ENCODE results near the gene GJC2.

The GJC2 gene

DNA sequence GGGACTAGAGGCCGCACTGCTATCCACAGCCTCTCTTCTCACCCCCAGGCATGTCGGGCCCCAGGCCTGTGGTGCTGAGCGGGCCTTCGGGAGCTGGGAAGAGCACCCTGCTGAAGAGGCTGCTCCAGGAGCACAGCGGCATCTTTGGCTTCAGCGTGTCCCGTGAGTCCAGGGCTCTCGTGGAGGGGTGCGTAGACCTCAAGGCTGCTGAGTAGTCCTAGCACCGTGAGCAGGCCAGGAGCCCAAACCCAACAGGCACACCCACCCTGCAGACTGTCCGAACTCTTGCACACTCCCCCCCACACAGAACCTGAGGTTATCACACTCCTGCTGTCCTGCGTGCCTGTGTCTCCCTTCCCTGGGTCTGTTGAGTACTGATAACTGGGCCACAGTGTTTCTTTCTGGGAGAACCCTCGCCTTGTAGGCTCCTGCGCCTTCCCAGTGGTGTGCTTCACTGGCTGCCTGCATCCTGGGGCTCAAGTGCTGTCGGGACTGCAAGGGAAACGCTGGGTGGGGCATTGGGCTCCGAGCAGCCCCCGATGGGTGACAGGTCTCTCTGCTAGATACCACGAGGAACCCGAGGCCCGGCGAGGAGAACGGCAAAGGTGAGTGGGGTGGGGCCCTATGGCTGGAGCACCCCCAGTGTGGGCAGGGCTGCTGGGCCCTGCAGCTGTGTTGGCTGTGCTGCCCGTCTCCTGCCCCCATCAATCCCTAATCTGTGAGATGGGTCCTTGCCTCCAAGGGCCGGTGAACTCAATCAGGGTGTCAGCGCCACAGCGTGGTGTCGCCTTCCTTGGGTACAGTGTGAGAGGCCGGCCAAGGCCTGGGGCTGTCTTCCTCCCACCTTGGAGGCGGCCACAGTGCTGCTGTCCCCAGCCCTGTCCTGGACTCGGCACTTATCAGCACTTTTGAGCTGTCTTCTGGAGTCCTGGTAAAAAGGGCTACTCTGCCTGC, 4.0 kb upstream of the GJC2 start:
- no peak for DNase-seq

DNA sequence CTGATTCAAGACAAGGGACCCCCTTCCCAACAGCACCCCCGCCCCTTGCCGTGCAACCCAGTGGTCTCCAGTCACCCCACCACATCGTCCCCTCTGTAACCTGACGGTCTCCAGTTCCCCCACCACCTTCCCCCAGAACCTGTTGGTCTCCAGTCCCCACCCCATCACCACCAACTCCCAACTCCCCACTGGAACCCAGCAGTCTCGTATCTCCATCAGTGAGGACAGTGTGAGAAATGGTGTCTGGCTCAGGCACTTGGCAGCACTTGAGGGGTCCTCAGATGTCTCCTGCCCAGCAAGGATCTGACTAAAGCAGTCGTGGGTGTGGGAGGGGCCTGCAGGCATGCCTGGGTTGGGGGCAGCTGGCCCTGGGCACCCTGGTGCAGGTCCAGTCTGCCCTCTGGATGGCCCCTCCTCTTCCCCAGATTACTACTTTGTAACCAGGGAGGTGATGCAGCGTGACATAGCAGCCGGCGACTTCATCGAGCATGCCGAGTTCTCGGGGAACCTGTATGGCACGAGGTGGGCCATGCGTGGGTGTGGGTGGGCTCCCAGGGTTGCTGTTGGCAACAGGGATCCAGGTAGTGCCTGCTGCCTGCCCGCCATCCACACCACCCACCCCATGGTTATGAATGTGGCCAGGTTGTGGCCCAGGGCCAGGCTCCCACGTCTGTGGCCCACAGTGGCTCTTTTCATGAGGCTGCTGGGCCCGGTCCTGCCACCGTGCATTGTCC, 3.1 kb upstream of the GJC2 start:
- no peak for DNase-seq

DNA sequence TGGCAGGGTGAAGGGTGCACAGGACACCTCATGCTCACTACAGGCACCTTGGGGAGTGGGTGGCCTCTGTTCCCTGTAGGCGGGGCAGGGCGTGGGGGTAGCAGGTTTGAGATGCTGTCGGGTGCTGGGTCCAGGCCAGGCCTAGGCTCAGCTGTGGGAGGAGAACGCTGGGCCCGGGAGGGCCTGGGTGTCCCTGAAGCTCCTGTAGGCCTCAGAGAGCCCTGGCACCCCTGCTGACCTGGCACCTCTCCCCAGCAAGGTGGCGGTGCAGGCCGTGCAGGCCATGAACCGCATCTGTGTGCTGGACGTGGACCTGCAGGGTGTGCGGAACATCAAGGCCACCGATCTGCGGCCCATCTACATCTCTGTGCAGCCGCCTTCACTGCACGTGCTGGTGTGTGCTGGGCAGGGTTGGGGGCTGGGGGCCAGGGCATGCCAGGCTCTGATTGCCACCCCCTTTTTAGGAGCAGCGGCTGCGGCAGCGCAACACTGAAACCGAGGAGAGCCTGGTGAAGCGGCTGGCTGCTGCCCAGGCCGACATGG, 2.5 kb upstream of the GJC2 start:
- no peak for DNase-seq

GRCh38 chr1:228147768-228148167, 2.0 kb upstream of the GJC2 start:
- DNase-seq, result no peak

DNA sequence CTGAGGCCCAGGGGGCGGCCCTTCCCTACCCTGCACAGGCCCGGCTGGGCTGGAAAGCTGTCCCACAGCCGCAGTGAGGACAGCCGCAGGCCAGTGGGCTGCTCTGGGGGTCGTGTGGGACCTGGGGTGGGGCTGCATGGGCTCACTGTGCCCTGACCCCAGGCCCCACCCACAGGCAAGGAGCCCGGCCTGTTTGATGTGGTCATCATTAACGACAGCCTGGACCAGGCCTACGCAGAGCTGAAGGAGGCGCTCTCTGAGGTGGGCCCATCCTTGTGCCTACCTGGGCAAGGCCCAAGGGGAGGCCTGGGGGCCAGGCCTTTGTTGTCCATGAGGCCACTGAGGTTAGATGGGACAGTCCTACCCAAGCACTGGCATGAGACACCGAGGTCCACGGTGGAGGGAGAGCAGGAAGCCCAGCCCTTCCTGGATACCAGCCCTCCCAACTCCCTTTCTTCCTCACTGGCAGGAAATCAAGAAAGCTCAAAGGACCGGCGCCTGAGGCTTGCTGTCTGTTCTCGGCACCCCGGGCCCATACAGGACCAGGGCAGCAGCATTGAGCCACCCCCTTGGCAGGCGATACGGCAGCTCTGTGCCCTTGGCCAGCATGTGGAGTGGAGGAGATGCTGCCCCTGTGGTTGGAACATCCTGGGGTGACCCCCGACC, 1.4 kb upstream of the GJC2 start:
- DNase-seq, result no peak

DNA sequence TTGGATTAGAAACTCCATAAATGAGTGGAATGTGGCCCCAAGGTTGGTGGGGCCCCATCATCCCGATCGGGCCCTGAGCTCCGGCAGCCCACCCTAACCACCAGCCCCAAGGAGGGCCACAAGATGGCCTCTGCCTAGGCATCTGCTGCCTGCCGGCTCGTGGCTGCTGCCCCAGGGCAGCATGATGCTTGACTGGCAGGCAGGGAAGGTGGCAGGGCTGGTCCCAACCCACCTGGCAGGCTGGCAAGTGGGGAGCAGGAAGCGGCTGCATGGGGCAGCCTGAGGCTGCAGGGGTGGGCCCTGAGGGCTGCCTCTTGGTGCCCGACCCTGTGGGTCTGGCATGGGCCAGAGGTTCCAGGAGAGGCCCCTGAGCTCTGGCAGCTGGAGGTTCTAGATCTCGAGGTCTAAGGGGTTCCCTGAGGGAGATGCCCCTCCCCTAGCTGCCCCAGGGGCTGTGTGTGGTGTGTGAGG, 760 bp upstream of the GJC2 start:
- DNase-seq, result no peak

- DNase-seq, result no peak
Observed at GRCh38 chr1:228150120-228150460, 360 bp downstream of the GJC2 start.

- no peak for DNase-seq
Observed at GRCh38 chr1:228150461-228151179, 890 bp downstream of the GJC2 start.

DNA sequence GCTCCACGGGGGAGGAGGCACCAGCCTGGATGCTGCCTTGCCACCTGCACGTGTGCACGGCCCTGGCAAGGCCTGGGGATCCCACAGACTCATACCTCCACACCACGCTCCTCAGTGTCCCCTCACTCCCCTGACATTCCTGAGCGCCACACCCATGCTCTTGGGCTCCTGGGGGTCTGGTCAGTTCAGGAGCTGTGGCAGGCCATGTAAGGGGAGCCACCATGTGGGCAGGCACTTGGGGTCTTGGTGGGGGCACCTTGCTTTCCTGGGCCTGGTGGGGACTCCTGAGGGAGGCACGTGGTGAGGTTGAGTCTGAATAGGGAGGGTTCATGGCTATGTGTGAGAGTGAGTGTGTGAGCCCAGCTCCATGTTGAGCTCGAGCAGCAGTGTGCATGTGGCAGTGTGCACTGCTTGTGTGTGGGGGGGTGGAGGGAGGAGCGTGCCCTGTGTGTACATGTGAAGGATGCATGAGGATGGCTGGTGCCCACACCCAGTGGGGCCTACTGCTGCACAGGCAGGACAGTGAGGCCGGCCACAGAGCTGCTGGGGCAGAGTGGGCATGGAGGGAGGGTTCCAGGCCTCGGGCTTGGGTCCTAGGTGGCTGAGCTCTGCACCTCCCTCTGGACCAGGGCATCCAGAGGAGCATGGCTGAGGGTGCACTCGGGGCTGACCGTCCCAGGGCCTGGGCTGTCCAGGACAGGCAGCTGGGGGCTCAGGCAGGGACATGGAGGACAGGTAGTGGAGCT, 1.6 kb downstream of the GJC2 start:
- DNase-seq, result no peak

GRCh38 chr1:228152097-228152917, 2.6 kb downstream of the GJC2 start:
- DNase-seq, result no peak

DNA sequence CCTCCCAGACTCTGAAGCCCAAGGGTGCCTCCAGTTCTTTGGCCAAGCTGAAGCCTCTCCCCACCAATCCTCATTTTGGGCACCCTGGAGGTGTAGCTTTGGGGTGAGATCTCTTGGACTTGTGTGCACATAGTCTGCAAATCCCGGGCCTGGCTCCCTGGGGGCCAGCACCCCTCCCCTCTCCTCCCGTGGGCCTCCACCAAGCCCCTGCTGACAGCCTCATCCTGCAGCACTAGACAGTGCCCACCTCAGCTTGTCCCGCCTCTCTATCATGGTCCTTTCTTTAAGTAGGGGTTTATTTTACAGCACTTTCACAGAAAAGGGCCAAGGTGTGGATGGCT, 3.2 kb downstream of the GJC2 start:
- no peak for DNase-seq

DNA sequence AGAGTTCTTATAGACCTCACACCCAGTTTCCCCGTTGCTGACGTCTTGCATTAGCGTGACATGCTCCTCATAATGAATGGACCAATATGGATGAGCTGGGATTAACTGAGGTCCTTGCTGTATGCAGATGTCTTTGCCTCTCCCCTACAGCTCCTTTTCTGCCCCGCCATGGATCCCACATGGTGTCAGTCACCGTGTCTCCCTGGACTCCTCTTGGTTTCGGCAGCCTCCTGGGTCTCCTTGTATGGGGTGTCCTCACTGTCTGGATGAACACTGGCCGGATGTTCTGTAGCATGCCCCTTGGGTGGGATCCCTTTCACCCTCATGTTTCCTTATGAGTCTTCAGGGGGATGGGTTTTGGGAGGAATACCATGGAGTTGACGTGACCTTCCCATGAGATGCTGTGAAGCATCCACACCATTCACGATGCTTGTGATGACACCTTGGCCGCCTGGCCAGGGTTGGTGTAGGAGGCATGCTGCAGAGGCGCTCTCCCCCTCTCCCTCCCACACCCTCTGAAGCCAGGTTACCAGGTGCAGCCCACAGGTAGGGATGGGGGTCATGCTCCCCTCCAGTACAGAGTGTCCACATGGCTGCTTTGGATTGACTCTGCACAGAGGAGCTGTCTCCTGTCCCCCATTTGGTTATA, 4.4 kb downstream of the GJC2 start:
- no peak for DNase-seq

- DNase-seq, result no peak
Observed at GRCh38 chr1:228154670-228155571, 5.2 kb downstream of the GJC2 start.

DNA sequence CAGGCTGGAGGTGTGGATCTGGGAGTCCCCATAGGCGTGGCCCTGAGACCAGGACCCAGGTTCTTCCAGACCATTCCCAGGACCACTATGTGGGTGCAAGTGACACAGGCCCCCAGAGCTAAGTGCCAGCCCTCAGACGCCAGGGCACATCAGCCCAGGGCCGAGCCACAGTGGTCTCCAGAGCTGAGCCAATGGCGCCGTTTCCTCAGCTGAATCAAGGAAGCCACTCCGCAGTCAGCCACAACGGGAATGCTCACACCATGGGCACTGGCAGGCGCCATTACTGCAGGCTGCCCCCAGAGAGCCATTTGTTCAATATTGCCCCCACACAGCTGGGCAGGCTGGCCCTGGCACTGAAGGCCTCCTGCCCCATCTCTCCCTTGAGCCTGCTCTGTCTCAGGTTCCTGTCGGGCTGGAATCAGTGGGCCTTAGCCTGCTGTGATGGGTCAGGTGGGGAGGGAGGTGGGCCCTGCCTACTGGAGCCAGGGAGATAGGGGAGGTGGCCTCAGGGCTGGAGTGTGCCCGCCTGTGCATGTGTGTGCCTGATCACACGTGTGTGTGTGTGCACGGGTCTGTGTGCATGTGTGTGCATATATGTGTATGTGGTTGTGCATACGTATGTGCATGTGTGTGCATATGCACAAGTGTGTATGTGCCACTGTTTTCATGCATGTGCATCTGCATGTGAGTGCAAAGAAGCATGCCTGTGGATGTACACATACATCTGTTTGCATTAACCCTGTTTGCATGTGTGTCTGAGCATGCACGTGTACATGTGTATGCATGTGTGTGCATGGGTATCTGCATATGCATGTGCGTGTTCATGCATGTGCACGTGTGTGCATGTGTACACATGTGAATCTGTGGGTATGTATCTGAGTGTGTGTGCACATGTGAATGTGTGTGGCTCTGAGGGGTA, 6.1 kb downstream of the GJC2 start:
- no peak for DNase-seq

DNA sequence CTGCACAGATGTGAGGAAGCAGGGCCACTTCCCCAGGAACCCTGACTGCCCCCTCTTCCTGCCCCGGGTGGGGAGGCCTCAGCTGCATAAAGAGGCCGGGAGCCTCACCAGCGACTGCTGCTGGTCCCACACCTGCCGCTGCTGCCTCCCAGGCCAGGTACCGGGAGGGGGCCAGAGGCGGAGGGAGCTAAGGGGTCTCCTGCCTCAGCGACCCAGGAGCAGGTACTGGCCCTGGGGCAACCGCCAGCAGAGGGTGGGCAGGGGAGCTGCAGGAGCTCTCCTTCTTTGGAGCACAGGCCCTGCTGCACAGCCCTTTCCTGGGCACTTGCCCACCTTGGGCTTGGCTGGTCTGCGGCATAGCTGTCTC, 6.8 kb downstream of the GJC2 start:
- DNase-seq, result no peak

- DNase-seq, result no peak
Observed at GRCh38 chr1:228156941-228157728, 7.4 kb downstream of the GJC2 start.

GRCh38 chr1:228157729-228158126, 8.0 kb downstream of the GJC2 start:
- DNase-seq, result no peak

Data from inflammatory macrophage (primary cell).